ENCODE results near the gene BST1.

DNA sequence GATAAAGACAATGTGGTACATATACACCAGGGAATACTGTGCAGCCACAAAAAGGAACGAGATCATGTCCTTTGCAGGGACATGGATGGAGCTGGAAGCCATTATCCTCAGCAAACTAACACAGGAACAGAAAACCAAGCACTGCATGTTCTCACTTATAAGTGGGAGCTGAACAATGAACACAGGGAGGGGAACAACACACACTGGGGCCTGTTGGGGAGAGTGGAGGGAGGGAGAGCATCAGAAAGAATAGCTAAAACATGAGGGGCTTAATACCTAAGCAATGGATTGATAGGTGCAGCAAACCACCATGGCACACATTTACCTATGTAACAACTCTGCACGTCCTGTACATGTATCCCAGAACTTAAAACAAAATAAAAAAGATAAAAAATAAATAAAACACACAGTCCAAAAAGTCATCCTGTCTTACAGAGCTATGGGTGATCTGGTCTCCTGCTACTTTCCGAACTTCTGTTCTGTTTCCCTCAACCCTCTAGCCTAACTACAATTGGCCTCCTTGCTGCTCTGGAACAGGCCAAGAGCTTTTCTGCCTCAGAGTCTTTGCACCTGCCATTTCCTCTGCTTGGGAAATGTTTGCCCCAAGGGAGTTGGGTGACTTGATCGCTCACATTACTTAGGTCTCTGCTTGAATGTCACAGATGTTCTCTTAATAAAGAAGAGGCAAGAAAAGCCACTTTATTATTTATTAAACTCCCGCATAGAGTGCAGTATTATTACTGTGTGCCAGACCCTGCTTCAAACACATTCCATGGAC, 74.2 kb downstream of the BST1 start:
- no peak for TF ChIP-seq CTCF (conservative IDR thresholded peaks at IDR 0.05)
- TF ChIP-seq ZFX (IDR thresholded peaks at IDR 0.05), result no peak

All from C4-2B (cell line).